ENCODE measurements around the gene LAMA2. TPM values are rescaled to one million over a fixed set of nuclear protein-coding genes. Genes with fewer than 3 reads are reported as not detected.

LAMA2 gene
- total and polyA plus RNA-seq, 2 of the 8 experiments (the other 6 are each of a cell fraction or from before 2014, with no cell fraction given) = 1.3 to 3.8 TPM

GRCh38 chr6:128964771-128965170 lies 81.8 kb downstream of the LAMA2 start (continued):
- no peak for TF ChIP-seq GTF2F1 (IDR thresholded peaks at IDR 0.05; ENCODE audit: borderline replicate concordance, low read depth, low read length)
- no peak for TF ChIP-seq EP300 (IDR thresholded peaks at IDR 0.05; ENCODE audit: borderline replicate concordance in 1 of 2, low read depth in 2 of 2, low read length in 2 of 2)
- TF ChIP-seq CHD1 (IDR thresholded peaks at IDR 0.05; ENCODE audit: low read depth, low read length) = no peak
- TF ChIP-seq CREB1 (IDR thresholded peaks at IDR 0.05) = no peak
- no peak for TF ChIP-seq EZH2 (IDR thresholded peaks at IDR 0.05; ENCODE audit: low read depth, low read length, severe bottlenecking)
- TF ChIP-seq TAF7 (optimal IDR thresholded peaks at IDR 0.05; ENCODE audit: borderline replicate concordance, low read depth, low read length) = no peak
- no peak for TF ChIP-seq CTBP2 (IDR thresholded peaks at IDR 0.05; ENCODE audit: borderline replicate concordance, insufficient read depth, insufficient read length, low read length)
- no peak for TF ChIP-seq HDAC6 (IDR thresholded peaks at IDR 0.05; ENCODE audit: low read depth, low read length)
- TF ChIP-seq FOSL1 (IDR thresholded peaks at IDR 0.05; ENCODE audit: insufficient read depth, low read depth, low read length) = no peak
- no peak for TF ChIP-seq TBP (IDR thresholded peaks at IDR 0.05; ENCODE audit: low read depth, low read length)
- no peak for TF ChIP-seq POU5F1 (IDR thresholded peaks at IDR 0.05; ENCODE audit: low read depth, low read length)
- no peak for TF ChIP-seq ATF2 (IDR thresholded peaks at IDR 0.05; ENCODE audit: low read length)
- TF ChIP-seq, protein P1, sequence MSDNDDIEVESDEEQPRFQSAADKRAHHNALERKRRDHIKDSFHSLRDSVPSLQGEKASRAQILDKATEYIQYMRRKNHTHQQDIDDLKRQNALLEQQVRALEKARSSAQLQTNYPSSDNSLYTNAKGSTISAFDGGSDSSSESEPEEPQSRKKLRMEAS (IDR thresholded peaks at IDR 0.05) = no peak
- no peak for TF ChIP-seq HDAC2 (IDR thresholded peaks at IDR 0.05; ENCODE audit: borderline replicate concordance in 1 of 2, low read depth in 2 of 2, low read length in 2 of 2)
- no peak for TF ChIP-seq SP4 (IDR thresholded peaks at IDR 0.05; ENCODE audit: low read length)
- TF ChIP-seq SP2 (IDR thresholded peaks at IDR 0.05; ENCODE audit: low read length) = no peak
- TF ChIP-seq BRCA1 (IDR thresholded peaks at IDR 0.05; ENCODE audit: low read depth, low read length) = no peak
- no peak for TF ChIP-seq CTCF (IDR thresholded peaks at IDR 0.05; ENCODE audit: control extremely low read depth in 1 of 3, insufficient read depth in 1 of 3, low read depth in 1 of 3, low read length in 3 of 3)
